Endometrium (tissue), 2 donors: ENCODE data around the gene HNRNPH2.

Experiments
- FAIRE-seq: peaks from 2 replicates; lab custom pipeline; 2012; peaks lifted over from hg19 to GRCh38; lab: Jason Lieb, UNC
- donor health status: control.
- donor health status: control.

The HNRNPH2 gene, protein sequence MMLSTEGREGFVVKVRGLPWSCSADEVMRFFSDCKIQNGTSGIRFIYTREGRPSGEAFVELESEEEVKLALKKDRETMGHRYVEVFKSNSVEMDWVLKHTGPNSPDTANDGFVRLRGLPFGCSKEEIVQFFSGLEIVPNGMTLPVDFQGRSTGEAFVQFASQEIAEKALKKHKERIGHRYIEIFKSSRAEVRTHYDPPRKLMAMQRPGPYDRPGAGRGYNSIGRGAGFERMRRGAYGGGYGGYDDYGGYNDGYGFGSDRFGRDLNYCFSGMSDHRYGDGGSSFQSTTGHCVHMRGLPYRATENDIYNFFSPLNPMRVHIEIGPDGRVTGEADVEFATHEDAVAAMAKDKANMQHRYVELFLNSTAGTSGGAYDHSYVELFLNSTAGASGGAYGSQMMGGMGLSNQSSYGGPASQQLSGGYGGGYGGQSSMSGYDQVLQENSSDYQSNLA

GRCh38 chrX:101407748-101408531 lies at the start of gene HNRNPH2, which contains the start of gene GLA:
Gene HNRNPH2 (plus strand): TSS chrX:101408222. CDS start chrX:101411989, 3,767 bp downstream.
Gene GLA (minus strand): TSS chrX:101407925. CDS start chrX:101407903, 22 bp downstream.
- FAIRE-seq = peak; percentile 97

DNA sequence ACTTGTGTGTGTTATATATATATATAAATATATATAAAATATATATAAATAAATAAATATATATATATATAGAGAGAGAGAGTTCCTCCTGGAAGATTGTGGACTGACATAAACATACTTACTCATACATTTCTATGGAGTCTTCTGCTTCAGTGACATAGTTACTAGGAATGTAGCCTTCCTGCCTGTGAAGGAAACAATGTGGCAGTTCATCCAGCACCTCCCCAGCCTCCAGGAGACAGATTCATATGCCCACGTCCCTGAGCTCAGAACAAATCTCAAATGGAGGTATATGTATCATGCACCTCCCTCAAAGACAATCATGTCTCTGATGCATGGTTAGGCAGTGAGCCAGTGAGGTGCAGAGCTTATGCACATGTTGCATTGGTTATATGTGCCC lies 48.1 kb upstream of the HNRNPH2 start:
- no peak for FAIRE-seq

GRCh38 chrX:101360390-101360789 lies 47.6 kb upstream of the HNRNPH2 start:
- FAIRE-seq = no peak

- FAIRE-seq = no peak
Measured at GRCh38 chrX:101362116-101362515, 45.9 kb upstream of the HNRNPH2 start.

GRCh38 chrX:101362757-101363156 lies 45.3 kb upstream of the HNRNPH2 start:
- no peak for FAIRE-seq

GRCh38 chrX:101365301-101365795 lies 42.7 kb upstream of the HNRNPH2 start:
- FAIRE-seq = no peak

GRCh38 chrX:101368800-101369199 lies 39.2 kb upstream of the HNRNPH2 start:
- no peak for FAIRE-seq

GRCh38 chrX:101369687-101370086 lies 38.3 kb upstream of the HNRNPH2 start:
- FAIRE-seq = no peak

DNA sequence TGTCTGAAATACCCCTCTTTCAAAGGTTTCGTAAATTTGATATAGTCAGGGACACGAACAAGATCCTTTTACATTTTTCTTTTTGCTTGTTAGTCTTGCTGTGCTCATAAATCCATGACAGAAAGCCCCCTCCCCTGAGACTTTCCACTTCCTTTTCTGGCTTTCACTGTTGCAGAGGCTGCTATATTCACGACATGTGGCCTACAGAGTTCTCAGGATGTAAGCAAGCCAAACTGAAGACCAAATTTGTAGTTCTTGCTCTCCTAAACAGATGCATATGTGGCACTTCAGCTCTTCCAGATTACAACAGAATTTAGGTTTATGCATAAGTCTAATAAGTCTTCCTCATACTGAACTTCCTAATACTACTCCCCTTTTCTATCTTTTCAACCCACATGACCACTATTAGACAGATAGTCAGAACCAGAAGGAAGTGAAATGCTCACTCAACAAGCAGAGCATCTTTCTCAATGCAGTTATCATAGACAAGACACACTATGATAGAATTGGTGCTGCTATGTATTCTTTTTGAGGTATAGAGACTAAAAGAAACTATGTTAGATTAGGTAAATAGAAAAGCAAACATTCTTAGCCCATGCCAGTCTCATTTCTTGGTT lies 37.0 kb upstream of the HNRNPH2 start:
- FAIRE-seq = no peak

DNA sequence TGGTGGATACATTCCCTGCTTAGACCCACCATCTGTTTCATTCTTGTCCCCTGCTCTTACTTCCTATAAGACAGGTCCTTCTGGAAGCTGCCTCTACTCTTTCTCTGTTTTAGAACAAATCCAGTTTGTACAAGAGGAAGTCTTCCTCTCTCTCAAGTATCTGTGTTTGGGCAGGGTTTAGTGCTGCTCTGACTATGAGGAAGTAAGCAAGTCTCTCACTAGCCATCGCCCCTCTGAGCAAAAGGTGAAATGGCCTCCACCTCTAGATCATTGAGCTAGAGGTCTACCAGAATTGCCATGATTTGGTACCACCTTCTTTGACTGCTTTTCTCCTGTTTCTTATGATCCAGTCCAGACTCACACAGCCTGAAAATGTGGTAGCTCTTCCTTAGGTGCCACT lies 30.5 kb upstream of the HNRNPH2 start:
- no peak for FAIRE-seq

- no peak for FAIRE-seq
Measured at GRCh38 chrX:101383679-101384205, 24.3 kb upstream of the HNRNPH2 start.

DNA sequence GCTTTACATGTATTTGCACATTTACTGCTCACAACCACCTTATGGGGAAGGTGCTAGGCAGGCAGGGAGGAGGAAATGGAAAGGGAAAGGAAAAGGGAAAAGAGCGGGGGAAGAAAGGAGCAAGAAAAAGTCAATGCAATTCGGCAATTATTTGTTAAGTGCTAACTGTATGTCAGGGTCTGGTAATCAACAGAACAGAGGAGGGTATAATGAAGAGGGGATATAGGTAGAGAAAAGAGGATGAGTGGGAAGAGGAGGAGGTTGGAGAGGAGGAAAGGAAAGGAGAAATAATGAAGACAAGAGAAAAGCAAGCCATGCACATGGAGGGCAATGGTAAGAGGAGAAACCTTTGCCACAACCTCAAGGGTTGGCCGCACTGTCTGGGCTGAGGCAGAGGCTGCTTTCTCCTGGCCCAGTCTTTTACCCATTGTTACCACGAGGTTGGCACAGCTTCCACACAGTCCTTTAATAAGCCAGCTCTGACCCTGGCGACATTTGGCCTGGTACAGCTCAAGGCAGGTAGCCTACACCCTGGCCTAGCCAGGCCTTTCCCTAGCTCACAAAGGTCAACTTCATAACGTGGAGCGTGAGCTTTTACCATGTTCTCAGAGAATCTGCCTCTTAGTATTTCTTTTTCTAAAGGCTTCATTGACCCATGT lies 22.9 kb upstream of the HNRNPH2 start:
- FAIRE-seq = no peak

DNA sequence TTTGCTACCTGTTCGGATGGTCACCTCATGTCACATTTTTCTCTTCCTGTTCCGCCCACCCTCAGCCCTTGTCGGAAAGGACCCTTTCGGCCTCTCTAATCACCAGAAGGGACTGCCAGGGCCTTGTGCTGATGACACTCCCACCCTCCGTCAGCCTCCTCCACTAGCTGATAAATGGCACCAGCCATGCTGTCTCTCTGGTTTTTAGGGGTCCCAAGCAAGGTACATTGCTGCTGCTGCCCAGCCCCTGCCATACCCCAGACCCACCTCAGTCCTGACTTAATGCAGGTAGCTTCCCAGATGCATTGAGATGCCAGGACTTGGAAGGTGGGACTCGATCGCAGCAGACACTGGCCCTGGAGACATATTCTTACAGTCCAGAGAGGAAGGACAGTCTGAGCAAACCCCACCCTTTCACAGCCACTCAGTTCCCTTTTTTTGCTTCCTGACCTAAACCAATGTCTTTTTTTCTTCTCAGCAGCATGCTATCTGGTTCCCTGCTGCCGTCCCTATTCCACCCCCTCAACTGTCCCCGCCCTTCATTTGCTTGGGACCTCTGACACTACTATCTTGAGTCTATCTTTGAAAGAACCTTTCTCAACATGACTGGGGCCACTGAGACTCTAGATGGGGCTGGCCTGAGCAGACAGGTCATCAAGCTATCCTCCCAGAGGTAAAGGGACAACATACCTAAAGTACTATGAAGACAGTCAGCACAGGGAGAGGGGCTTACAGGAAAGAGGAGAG lies 22.1 kb upstream of the HNRNPH2 start, which contains the start of gene BTK:
TSS of gene BTK (minus strand) at position 397 of the 747 bp plus-strand sequence. CDS start 10,907 bp downstream, outside the sequence.
- no peak for FAIRE-seq

GRCh38 chrX:101386542-101386885 lies 21.5 kb upstream of the HNRNPH2 start:
- FAIRE-seq = no peak

DNA sequence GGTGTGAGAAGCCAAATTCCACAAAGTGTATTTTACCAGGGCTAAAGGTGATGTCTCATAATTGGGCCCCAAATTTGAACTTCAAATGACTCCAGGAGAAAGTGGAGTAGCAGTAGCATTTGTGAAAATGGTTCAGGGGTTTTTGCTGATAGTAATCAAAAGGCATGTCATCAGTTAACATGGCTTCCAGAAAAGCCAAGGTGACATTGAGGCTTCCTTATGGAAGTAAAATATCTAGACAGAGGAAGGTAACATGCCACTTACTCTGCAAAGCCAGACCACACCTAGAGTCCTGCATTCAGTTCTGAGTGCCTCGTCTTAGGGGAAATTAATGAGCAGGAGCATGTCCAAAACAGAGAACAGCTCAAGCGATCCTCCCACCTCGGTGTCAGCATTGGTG lies 19.4 kb upstream of the HNRNPH2 start:
- no peak for FAIRE-seq

- no peak for FAIRE-seq
Measured at GRCh38 chrX:101390664-101391525, 17.1 kb upstream of the HNRNPH2 start, which contains the start of gene RPL36A. Gene RPL36A (plus strand): TSS chrX:101391011. CDS start chrX:101391044, 33 bp downstream.

DNA sequence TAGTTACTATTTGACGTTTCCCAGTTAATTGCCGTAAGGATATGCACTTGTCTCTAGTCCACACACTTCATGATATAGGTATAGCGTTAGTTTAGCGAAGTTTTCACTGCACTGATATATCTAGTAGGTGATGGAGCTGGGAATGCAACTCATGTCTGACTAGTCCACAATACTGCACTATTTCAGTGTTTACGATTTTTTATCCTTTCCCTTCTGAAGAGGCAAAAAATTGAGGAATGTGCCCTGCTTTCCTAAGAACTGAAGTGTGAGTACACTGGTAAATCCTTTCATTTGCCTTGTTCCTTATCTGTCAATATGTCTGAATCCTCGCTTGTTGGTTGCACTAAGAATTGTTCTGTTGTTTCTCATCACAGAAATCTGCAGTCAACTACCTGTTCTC lies 16.2 kb upstream of the HNRNPH2 start:
- FAIRE-seq = no peak

- no peak for FAIRE-seq
Measured at GRCh38 chrX:101393530-101394305, 14.3 kb upstream of the HNRNPH2 start.

DNA sequence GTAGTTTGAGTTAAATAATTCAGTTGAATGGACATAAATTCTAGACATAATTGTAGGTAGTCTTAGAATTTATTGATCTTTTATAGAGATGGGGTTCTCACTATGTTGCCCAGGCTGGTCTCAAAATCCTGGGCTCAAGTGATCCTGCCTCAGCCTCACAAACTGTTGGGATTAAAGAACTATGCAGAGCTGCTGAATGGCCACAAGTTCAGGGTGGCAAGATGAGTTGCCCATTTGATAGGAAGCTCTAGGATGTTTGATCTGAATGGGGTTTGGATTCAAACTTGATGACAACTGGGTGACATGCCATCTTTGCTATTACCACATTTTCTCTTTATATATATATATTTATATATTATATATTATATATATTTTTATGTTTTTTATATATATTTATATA lies 13.7 kb upstream of the HNRNPH2 start:
- FAIRE-seq = no peak
